ENCODE data around the gene RAD51AP2. TPM values are rescaled to one million over a fixed set of nuclear protein-coding genes. Genes with fewer than 3 reads are reported as not detected.

RAD51AP2 gene
- total and polyA plus RNA-seq, 2 of the 13 experiments (the other 11 are each of a cell fraction or from before 2014, with no cell fraction given), result 0.11 to 0.12 TPM

DNA sequence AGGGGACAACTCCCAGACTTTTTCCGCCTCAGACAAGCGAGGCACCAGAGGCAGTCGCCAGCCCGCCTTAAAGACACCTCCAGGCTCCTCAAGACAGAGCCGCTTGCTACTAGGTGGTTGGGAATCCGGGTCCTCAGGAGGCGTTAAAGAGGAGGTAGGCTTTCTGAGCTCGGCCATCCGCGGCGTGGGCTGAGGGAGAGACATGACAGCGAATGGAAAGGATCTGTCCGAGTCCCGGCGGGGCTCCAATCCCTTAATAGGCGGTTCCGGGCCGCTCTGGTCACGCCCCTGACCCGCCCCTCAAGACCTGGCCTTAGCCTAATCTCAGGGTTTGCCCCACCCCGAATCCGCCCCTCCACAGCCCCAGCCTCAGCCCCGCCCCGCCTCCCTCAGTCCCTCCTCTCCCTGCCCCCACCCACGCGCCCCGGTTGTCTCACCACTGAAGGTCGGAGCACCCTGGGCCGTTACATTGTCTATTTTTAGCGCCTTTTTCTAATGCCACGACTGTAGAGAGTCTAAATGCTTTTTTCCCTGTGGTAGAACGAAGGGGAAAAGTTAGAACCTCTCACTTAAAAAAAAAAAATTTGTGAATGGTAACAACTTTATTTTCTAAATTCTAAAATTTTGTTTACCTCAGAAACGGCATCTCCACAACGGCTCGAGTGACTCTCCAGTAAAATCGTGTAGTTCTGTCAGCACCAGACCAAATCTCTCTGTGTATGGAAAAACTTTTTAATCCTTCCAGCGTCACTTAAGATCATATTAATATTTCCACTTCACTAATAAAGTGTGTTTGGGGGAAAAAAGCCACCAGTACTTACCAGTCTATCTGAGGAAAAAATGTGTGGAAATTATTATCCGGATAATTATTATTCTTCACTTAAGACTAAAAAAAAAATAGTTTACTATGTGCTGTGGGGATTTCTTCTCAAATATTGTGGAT, at the start of gene RAD51AP2 (continued):
- no peak for TF ChIP-seq ZNF503 (CRISPR knock-in tag; IDR thresholded peaks at IDR 0.05)
- TF ChIP-seq NFKB2 (CRISPR knock-in tag; IDR thresholded peaks at IDR 0.05; ENCODE audit: borderline replicate concordance), result no peak; the same call in 1 of the 2 replicates
- TF ChIP-seq, protein P1, sequence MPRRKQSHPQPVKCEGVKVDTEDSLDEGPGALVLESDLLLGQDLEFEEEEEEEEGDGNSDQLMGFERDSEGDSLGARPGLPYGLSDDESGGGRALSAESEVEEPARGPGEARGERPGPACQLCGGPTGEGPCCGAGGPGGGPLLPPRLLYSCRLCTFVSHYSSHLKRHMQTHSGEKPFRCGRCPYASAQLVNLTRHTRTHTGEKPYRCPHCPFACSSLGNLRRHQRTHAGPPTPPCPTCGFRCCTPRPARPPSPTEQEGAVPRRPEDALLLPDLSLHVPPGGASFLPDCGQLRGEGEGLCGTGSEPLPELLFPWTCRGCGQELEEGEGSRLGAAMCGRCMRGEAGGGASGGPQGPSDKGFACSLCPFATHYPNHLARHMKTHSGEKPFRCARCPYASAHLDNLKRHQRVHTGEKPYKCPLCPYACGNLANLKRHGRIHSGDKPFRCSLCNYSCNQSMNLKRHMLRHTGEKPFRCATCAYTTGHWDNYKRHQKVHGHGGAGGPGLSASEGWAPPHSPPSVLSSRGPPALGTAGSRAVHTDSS (CRISPR knock-in tag; conservative IDR thresholded peaks at IDR 0.05), result no peak
- TF ChIP-seq ZBTB34 (CRISPR knock-in tag; IDR thresholded peaks at IDR 0.05), result no peak
- TF ChIP-seq, protein P2, sequence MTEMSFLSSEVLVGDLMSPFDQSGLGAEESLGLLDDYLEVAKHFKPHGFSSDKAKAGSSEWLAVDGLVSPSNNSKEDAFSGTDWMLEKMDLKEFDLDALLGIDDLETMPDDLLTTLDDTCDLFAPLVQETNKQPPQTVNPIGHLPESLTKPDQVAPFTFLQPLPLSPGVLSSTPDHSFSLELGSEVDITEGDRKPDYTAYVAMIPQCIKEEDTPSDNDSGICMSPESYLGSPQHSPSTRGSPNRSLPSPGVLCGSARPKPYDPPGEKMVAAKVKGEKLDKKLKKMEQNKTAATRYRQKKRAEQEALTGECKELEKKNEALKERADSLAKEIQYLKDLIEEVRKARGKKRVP (CRISPR knock-in tag; IDR thresholded peaks at IDR 0.05), result no peak
- TF ChIP-seq RAD21 (CRISPR knock-in tag; IDR thresholded peaks at IDR 0.05), result no peak
- TF ChIP-seq MIXL1 (CRISPR knock-in tag; IDR thresholded peaks at IDR 0.05), result no peak
- no peak for TF ChIP-seq ATRX (CRISPR knock-in tag; IDR thresholded peaks at IDR 0.05; ENCODE audit: borderline replicate concordance)
- TF ChIP-seq, protein P3, sequence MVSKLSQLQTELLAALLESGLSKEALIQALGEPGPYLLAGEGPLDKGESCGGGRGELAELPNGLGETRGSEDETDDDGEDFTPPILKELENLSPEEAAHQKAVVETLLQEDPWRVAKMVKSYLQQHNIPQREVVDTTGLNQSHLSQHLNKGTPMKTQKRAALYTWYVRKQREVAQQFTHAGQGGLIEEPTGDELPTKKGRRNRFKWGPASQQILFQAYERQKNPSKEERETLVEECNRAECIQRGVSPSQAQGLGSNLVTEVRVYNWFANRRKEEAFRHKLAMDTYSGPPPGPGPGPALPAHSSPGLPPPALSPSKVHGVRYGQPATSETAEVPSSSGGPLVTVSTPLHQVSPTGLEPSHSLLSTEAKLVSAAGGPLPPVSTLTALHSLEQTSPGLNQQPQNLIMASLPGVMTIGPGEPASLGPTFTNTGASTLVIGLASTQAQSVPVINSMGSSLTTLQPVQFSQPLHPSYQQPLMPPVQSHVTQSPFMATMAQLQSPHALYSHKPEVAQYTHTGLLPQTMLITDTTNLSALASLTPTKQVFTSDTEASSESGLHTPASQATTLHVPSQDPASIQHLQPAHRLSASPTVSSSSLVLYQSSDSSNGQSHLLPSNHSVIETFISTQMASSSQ (IDR thresholded peaks at IDR 0.05; ENCODE audit: low read depth), result no peak
- TF ChIP-seq, protein P3 (CRISPR knock-in tag; IDR thresholded peaks at IDR 0.05; ENCODE audit: borderline replicate concordance), result no peak
- no peak for TF ChIP-seq ZSCAN31 (CRISPR knock-in tag; IDR thresholded peaks at IDR 0.05; ENCODE audit: low read depth)
- no peak for TF ChIP-seq ZNF451 (CRISPR knock-in tag; IDR thresholded peaks at IDR 0.05)
- no peak for TF ChIP-seq ZNF232 (CRISPR knock-in tag; IDR thresholded peaks at IDR 0.05; ENCODE audit: borderline replicate concordance)
- no peak for TF ChIP-seq ETV6 (CRISPR knock-in tag; conservative IDR thresholded peaks at IDR 0.05)
- TF ChIP-seq MAF1 (CRISPR knock-in tag; IDR thresholded peaks at IDR 0.05; ENCODE audit: borderline replicate concordance), result no peak
- TF ChIP-seq JUND (CRISPR knock-in tag; IDR thresholded peaks at IDR 0.05), result no peak
- no peak for TF ChIP-seq BRF2 (CRISPR knock-in tag; IDR thresholded peaks at IDR 0.05)

Measured in HepG2 (cell line).